NOMO-1 treated with DMSO at 0.1 percent for 48 hours (cell line): Measurements from ENCODE around the gene GFRA3.
"Not testable (repeated sequence)": the region's sequence is repeated elsewhere in the genome, so short reads cannot be mapped to it uniquely, and the experiment has no call there.

Experiments
- DNase-seq: peaks from one replicate; lab custom pipeline; 2025; ENCODE audit not compliant: unreplicated experiment; lab: John Stamatoyannopoulos, UW

GFRA3 gene

GRCh38 chr5:138247800-138248199, 26.6 kb downstream of the GFRA3 start:
- not testable (repeated sequence) for DNase-seq

- DNase-seq, result no peak
Observed at GRCh38 chr5:138246822-138247221, 27.6 kb downstream of the GFRA3 start.

- DNase-seq, result no peak
Observed at GRCh38 chr5:138246334-138246733, 28.1 kb downstream of the GFRA3 start.

GRCh38 chr5:138245717-138246116, 28.7 kb downstream of the GFRA3 start:
- DNase-seq, result no peak

- DNase-seq, result no peak
Observed at GRCh38 chr5:138243794-138244193, 30.6 kb downstream of the GFRA3 start.

GRCh38 chr5:138241688-138242571, 32.5 kb downstream of the GFRA3 start:
- DNase-seq, result peak; percentile 51

GRCh38 chr5:138240650-138241385, 33.6 kb downstream of the GFRA3 start:
- DNase-seq, result peak; percentile 50

GRCh38 chr5:138238034-138238433, 36.4 kb downstream of the GFRA3 start:
- DNase-seq, result no peak

GRCh38 chr5:138234651-138235050, 39.8 kb downstream of the GFRA3 start:
- no peak for DNase-seq

- no peak for DNase-seq
Observed at GRCh38 chr5:138233280-138233679, 41.1 kb downstream of the GFRA3 start.

GRCh38 chr5:138230981-138231589, 43.3 kb downstream of the GFRA3 start:
- DNase-seq, result no peak

GRCh38 chr5:138230261-138230660, 44.2 kb downstream of the GFRA3 start:
- no peak for DNase-seq

GRCh38 chr5:138229387-138229786, 45.0 kb downstream of the GFRA3 start:
- DNase-seq, result no peak

- no peak for DNase-seq
Observed at GRCh38 chr5:138226910-138227309, 47.5 kb downstream of the GFRA3 start.

- no peak for DNase-seq
Observed at GRCh38 chr5:138224712-138225111, 49.7 kb downstream of the GFRA3 start.

- DNase-seq, result no peak
Observed at GRCh38 chr5:138223532-138223931, 50.9 kb downstream of the GFRA3 start.

GRCh38 chr5:138216799-138217198, 57.6 kb downstream of the GFRA3 start:
- no peak for DNase-seq

- peak; percentile 98 for DNase-seq
Observed at GRCh38 chr5:138213161-138214029, 61.0 kb downstream of the GFRA3 start, which contains the start of gene CDC23. CDC23 (minus strand) TSS chr5:138213323; CDS start chr5:138213312, 11 bp downstream.

- DNase-seq, result no peak
Observed at GRCh38 chr5:138212828-138213160, 61.6 kb downstream of the GFRA3 start.

GRCh38 chr5:138210985-138211384, 63.4 kb downstream of the GFRA3 start:
- DNase-seq, result no peak
